Right atrium auricular region (tissue), 2 donors: Measurements from ENCODE around the gene ITFG2. TPM values are rescaled to one million over a fixed set of nuclear protein-coding genes. Genes with fewer than 3 reads are reported as not detected.

Experiments used
- DNase-seq: peaks from one replicate; pipeline ENCODE4 v3.0.0-alpha.2; 2019; ENCODE audit warnings: low spot score
- H3K27ac ChIP-seq, 2 donors: fragments of 200-600 bp; sonication (generic); 1 replicate in 1 of 2; 2 replicates in 1 of 2; pipeline ENCODE4 v1.5.1; 2016 to 2019
- H3K27me3 ChIP-seq, 2 donors: fragments of 200-600 bp; sonication (generic); one replicate each; pipeline versions ENCODE4 v1.5.1 to v1.6.0; 2017 to 2019
- H3K36me3 ChIP-seq: fragments of 200-600 bp; sonication (generic); one replicate; pipeline ENCODE4 v1.5.1; 2016
- H3K4me1 ChIP-seq, 2 donors: fragments of 200-600 bp; sonication (generic); one replicate each; pipeline versions ENCODE4 v1.5.1 to v1.6.0; 2017 to 2019
- H3K4me3 ChIP-seq, 2 donors: fragments of 200-600 bp; sonication (generic); 1 replicate in 1 of 2; 2 replicates in 1 of 2; pipeline ENCODE4 v1.5.1; 2017 to 2019; ENCODE audit warnings: mild to moderate bottlenecking in 1 of 2, moderate library complexity in 1 of 2
- H3K9me3 ChIP-seq, 2 donors: fragments of 200-600 bp; sonication (generic); one replicate each; pipeline ENCODE4 v1.5.1; 2019
- CTCF ChIP-seq, 2 donors: fragments of 200-600 bp; sonication (generic); IDR thresholded peaks; one replicate each; pipeline ENCODE4 v1.5.1; 2019; ENCODE audit warnings: antibody characterized with exemption in 2 of 2
- total RNA-seq, 2 donors: library from RNA; depleted of rRNA; stranded (reverse); fragments of >200 nt; gene quantifications; one replicate each; pipeline ENCODE4 v1.1.0, GENCODE V29; 2016

Gene ITFG2
- total RNA-seq, 2 donors from 2014 or later: 12.7 to 13.7 TPM

GRCh38 chr12:2779281-2779680, 33.2 kb upstream of the ITFG2 start:
- Histone ChIP-seq H3K4me3 (no peak overlapping the region), H3K27ac (no peak overlapping the region), H3K4me1 (peaks cover 0 to 17% of the 10 kb centered on the region in 2 donors), H3K36me3 (no peaks in the 10 kb centered on the region), H3K27me3 (no peaks in the 10 kb centered on the region), H3K9me3 (no peaks in the 10 kb centered on the region)
- DNase-seq: no peak
- no peak for TF ChIP-seq CTCF (IDR thresholded peaks at IDR 0.05)

GRCh38 chr12:2783936-2784600, 28.4 kb upstream of the ITFG2 start:
- no peaks in the 10 kb centered on the region for H3K36me3 ChIP-seq
- no peak for DNase-seq
- H3K9me3 ChIP-seq: no peaks in the 10 kb centered on the region
- peaks cover 0 to 11% of the 10 kb centered on the region in 2 donors for H3K4me1 ChIP-seq
- no peak overlapping the region for H3K27ac ChIP-seq
- H3K27me3 ChIP-seq: no peaks in the 10 kb centered on the region
- TF ChIP-seq CTCF (IDR thresholded peaks at IDR 0.05): peak; percentile 77 to 96
- H3K4me3 ChIP-seq: peak overlapping the region in 1 of 2 donors; percentile 18

- H3K4me3 ChIP-seq: no peak overlapping the region
- H3K9me3 ChIP-seq: no peaks in the 10 kb centered on the region
- H3K4me1 ChIP-seq: peaks cover 0 to 11% of the 10 kb centered on the region in 2 donors
- no peak overlapping the region for H3K27ac ChIP-seq
- no peak for TF ChIP-seq CTCF (IDR thresholded peaks at IDR 0.05)
- no peaks in the 10 kb centered on the region for H3K27me3 ChIP-seq
- H3K36me3 ChIP-seq: no peaks in the 10 kb centered on the region
- no peak for DNase-seq
Measured at GRCh38 chr12:2785017-2785416, 27.5 kb upstream of the ITFG2 start.

GRCh38 chr12:2791089-2791488, 21.4 kb upstream of the ITFG2 start:
- TF ChIP-seq CTCF (IDR thresholded peaks at IDR 0.05): no peak

GRCh38 chr12:2792671-2793500, 19.6 kb upstream of the ITFG2 start:
- no peak overlapping the region for H3K27ac ChIP-seq
- no peak overlapping the region for H3K4me3 ChIP-seq
- DNase-seq: no peak
- no peaks in the 10 kb centered on the region for H3K27me3 ChIP-seq
- peaks cover 0 to 28% of the 10 kb centered on the region in 2 donors for H3K4me1 ChIP-seq
- H3K9me3 ChIP-seq: no peaks in the 10 kb centered on the region
- TF ChIP-seq CTCF (IDR thresholded peaks at IDR 0.05): no peak
- H3K36me3 ChIP-seq: peaks cover 2% of the 10 kb centered on the region

More at GRCh38 chr12:2791089-2791488, 21.4 kb upstream of the ITFG2 start:
- H3K36me3 ChIP-seq: no peaks in the 10 kb centered on the region
- no peak for DNase-seq
- H3K4me3 ChIP-seq: no peak overlapping the region
- no peaks in the 10 kb centered on the region for H3K9me3 ChIP-seq
- H3K4me1 ChIP-seq: peaks cover 0 to 10% of the 10 kb centered on the region in 2 donors
- no peaks in the 10 kb centered on the region for H3K27me3 ChIP-seq
- H3K27ac ChIP-seq: no peak overlapping the region
